GM12878 (cell line): Measurements from ENCODE around the gene PCF11. TPM values are rescaled to one million over a fixed set of nuclear protein-coding genes. Genes with fewer than 3 reads are reported as not detected.

Experiments used
- ATAC-seq: fragments of 200-7000 bp; cut with Tn5 transposase; 3 replicates; pipeline ENCODE4 v1.9.1; 2020; ENCODE audit warnings: mild to moderate bottlenecking, moderate library complexity
- BruUV-seq: library from RNA; stranded (reverse); fragments of 400-500 nt; replicated peaks from 2 replicates; lab custom pipeline; 2021; lab: Mats Ljungman, UMichigan
- CTCF ChIA-PET: fragments of 300-600 bp; sonication (Branson Sonifier 250); formaldehyde crosslinking; extraction: SDS; loops from one replicate; lab custom pipeline; 2021; ENCODE audit warnings: inconsistent platforms; lab: Yijun Ruan, JAX
- POLR2A ChIA-PET: fragments of 350-600 bp; formaldehyde crosslinking; extraction: SDS; loops from one replicate; lab custom pipeline; 2021; ENCODE audit warnings: inconsistent platforms; lab: Charles Lee
- RAD21 ChIA-PET: fragments of 300-600 bp; sonication (Branson Sonifier 250); formaldehyde crosslinking; loops from one replicate; lab custom pipeline; 2023; ENCODE audit warnings: antibody characterized with exemption; ENCODE audit not compliant: unreplicated experiment; lab: Charles Lee
- SMC1A ChIA-PET: fragments of 300-600 bp; sonication (Branson Sonifier 250); formaldehyde crosslinking; loops from one replicate; lab custom pipeline; 2023; ENCODE audit not compliant: unreplicated experiment, uncharacterized antibody; lab: Charles Lee
- DNase-seq: peaks from one replicate; pipeline ENCODE4 v3.0.0-alpha.2; 2011; ENCODE audit warnings: low read depth, low spot score
- FAIRE-seq: peaks from 3 replicates; lab custom pipeline; 2011; peaks lifted over from hg19 to GRCh38; lab: Jason Lieb, UNC
- H2AFZ ChIP-seq: 2 replicates; pipeline ENCODE4 v1.6.0; 2011; ENCODE audit warnings: low read depth, low read length, control low read depth; ENCODE audit not compliant: control insufficient read depth
- H3K27ac ChIP-seq: 2 replicates; pipeline ENCODE4 v1.5.1; 2011; ENCODE audit warnings: control low read depth; ENCODE audit not compliant: control insufficient read depth, insufficient read depth
- H3K27me3 ChIP-seq, 2 experiments: replicated peaks in 1 of 2; 2 replicates each; pipeline versions ENCODE4 v1.6.0 to v1.6.1; 2011; ENCODE audit warnings: low read length in 1 of 2; ENCODE audit not compliant: control insufficient read depth in 2 of 2, insufficient read depth in 2 of 2
- H3K36me3 ChIP-seq, 2 experiments: 2 replicates each; pipeline ENCODE4 v1.5.1; 2011; ENCODE audit warnings: low read length in 1 of 2; ENCODE audit not compliant: control insufficient read depth in 2 of 2, insufficient read depth in 2 of 2
- H3K4me1 ChIP-seq: 2 replicates; pipeline ENCODE4 v1.6.1; 2011; ENCODE audit warnings: mild to moderate bottlenecking, low read length, moderate library complexity, mixed read lengths; ENCODE audit not compliant: control insufficient read depth, insufficient read depth
- H3K4me2 ChIP-seq: 2 replicates; pipeline ENCODE4 v1.6.0; 2011; ENCODE audit warnings: control low read depth; ENCODE audit not compliant: control insufficient read depth, insufficient read depth
- H3K4me3 ChIP-seq: fragments of 200-600 bp; sonication (generic); 2 replicates; pipeline ENCODE4 v1.5.1; 2016
- H3K79me2 ChIP-seq: 2 replicates; pipeline ENCODE4 v1.6.0; 2011; ENCODE audit warnings: low read length; ENCODE audit not compliant: control insufficient read depth, insufficient read depth
- H3K9ac ChIP-seq: 2 replicates; pipeline ENCODE4 v1.8.0; 2011; ENCODE audit warnings: low read length, control low read depth, mixed read lengths; ENCODE audit not compliant: control insufficient read depth, insufficient read depth
- H3K9me3 ChIP-seq: replicated peaks from 3 replicates; pipeline ENCODE4 v1.5.1; 2011; ENCODE audit warnings: mild to moderate bottlenecking, low read length; ENCODE audit not compliant: control insufficient read depth, insufficient read depth
- H4K20me1 ChIP-seq: 2 replicates; pipeline ENCODE4 v1.6.0; 2011; ENCODE audit not compliant: control insufficient read depth, insufficient read depth
- BCLAF1 ChIP-seq: fragments of 450-650 bp; IDR thresholded peaks from 2 replicates; pipeline ENCODE4 v1.6.1; 2017; ENCODE audit warnings: antibody characterized with exemption, mild to moderate bottlenecking, moderate library complexity
- BHLHE40 ChIP-seq, 2 experiments: fragments of 450-650 bp in 1 of 2; IDR thresholded peaks; 2 replicates each; pipeline ENCODE4 v1.6.1; 2011 to 2017; ENCODE audit warnings: low read depth in 2 of 2, borderline replicate concordance in 1 of 2, improper control_type of control experiment in 1 of 2, low read length in 1 of 2, mild to moderate bottlenecking in 1 of 2
- CBX3 ChIP-seq: fragments of 200-600 bp; sonication (generic); IDR thresholded peaks from 2 replicates; pipeline ENCODE4 v1.6.1; 2016; ENCODE audit warnings: low read depth, borderline replicate concordance
- CEBPB ChIP-seq, 2 experiments: fragments of 150-350 bp in 1 of 2; IDR thresholded peaks; 2 replicates each; pipeline ENCODE4 v1.6.1; 2012 to 2014; ENCODE audit warnings: low read depth in 2 of 2, low read length in 2 of 2, borderline replicate concordance in 1 of 2, inconsistent platforms in 1 of 2
- ESRRA ChIP-seq: IDR thresholded peaks from 2 replicates; pipeline ENCODE4 v1.6.1; 2012; ENCODE audit warnings: mild to moderate bottlenecking, low read length, improper control_type of control experiment
- GABPA ChIP-seq: IDR thresholded peaks from 2 replicates; pipeline ENCODE4 v1.6.1; 2014; ENCODE audit warnings: antibody characterized with exemption, low read depth, mild to moderate bottlenecking, inconsistent platforms
- MYB ChIP-seq: fragments of 150-350 bp; IDR thresholded peaks from 2 replicates; pipeline ENCODE4 v1.6.1; 2014; ENCODE audit warnings: mild to moderate bottlenecking, low read depth, low read length, borderline replicate concordance
- NFYB ChIP-seq: IDR thresholded peaks from 2 replicates; pipeline ENCODE4 v1.6.1; 2011; ENCODE audit warnings: low read depth, mild to moderate bottlenecking, low read length, improper control_type of control experiment, moderate library complexity; ENCODE audit not compliant: insufficient read depth
- PAX8 ChIP-seq: fragments of 450-650 bp; IDR thresholded peaks from 2 replicates; pipeline ENCODE4 v1.6.1; 2017; ENCODE audit warnings: mild to moderate bottlenecking, moderate library complexity
- PRDM15 ChIP-seq: fragments of 450-650 bp; formaldehyde crosslinking; IDR thresholded peaks from 2 replicates; pipeline ENCODE4 v1.4.0; 2020; ENCODE audit warnings: mild to moderate bottlenecking, moderate library complexity
- RUNX3 ChIP-seq: IDR thresholded peaks from 2 replicates; pipeline ENCODE4 v1.6.1; 2012; ENCODE audit warnings: low read length, inconsistent platforms
- TBL1XR1 ChIP-seq: IDR thresholded peaks from 2 replicates; pipeline ENCODE4 v1.6.1; 2012; ENCODE audit warnings: low read depth, low read length, improper control_type of control experiment
- USF1 ChIP-seq: IDR thresholded peaks from 2 replicates; pipeline ENCODE4 v1.6.1; 2011; ENCODE audit warnings: borderline replicate concordance, low read depth, mild to moderate bottlenecking, moderate library complexity, mixed read lengths, low read length; ENCODE audit not compliant: insufficient read depth; ENCODE audit errors: extremely low read length
- WGBS: methylation state at CpG from one replicate; pipeline ENCODE4 v1.1.6; 2016; ENCODE audit warnings: low lambda C conversion rate; ENCODE audit not compliant: insufficient replicate concordance, insufficient coverage; ENCODE audit errors: missing lambda C conversion rate; 5-methylcytosine and 5-hydroxymethylcytosine counted together
- in situ Hi-C: fragments of 300-500 bp; cut with MboI; formaldehyde crosslinking; loops from 9 replicates; pipeline ENCODE4 v1.14.3; 2018; ENCODE audit warnings: mixed read lengths
- intact Hi-C: fragments of 100-400 bp; cut with micrococcal nuclease; formaldehyde crosslinking; loops from one replicate; pipeline ENCODE4 v1.14.2; 2022; ENCODE audit not compliant: unreplicated experiment
- polyA plus RNA-seq, 11 experiments: library from polyadenylated mRNA; depleted of rRNA in 4 of 11; unstranded in 6 of 11; stranded (reverse) in 5 of 11; fragments of >200 nt; fragmentation: Nextera tagmentation in 4 of 11; fragmentation: Illumina TruSeq in 1 of 11; extraction: Ambion mirVana in 4 of 11; extraction: Trizol in 1 of 11; gene quantifications; 1 replicate in 1 of 11; 2 replicates in 10 of 11; pipeline versions ENCODE4 v1.2.1 to v1.2.3, GENCODE V29; 2011 to 2016; ENCODE audit warnings: inconsistent platforms in 2 of 11, missing spikeins in 2 of 11, low read depth in 1 of 11
- total RNA-seq, 4 experiments: library from RNA; depleted of rRNA in 3 of 4; stranded (reverse); fragments of >200 nt in 3 of 4; fragmentation: Illumina TruSeq in 1 of 4; extraction: Trizol in 1 of 4; gene quantifications; 2 replicates each; pipeline versions ENCODE4 v1.2.1 to v1.2.3, GENCODE V29; 2013 to 2021

Gene PCF11
- total and polyA plus RNA-seq, 10 of the 15 experiments (the other 5 are each of a cell fraction or from before 2014, with no cell fraction given): 9.2 to 90.4 (median 48.0) TPM

GRCh38 chr11:83194281-83195142 is 37.6 kb downstream of the PCF11 start (continued):
- no peak for TF ChIP-seq USF1
- TF ChIP-seq, all 136 proteins: peak for 15

- ATAC-seq: no peak
- BruUV-seq: no TSS peak
- no peaks in the 10 kb centered on the region for H3K9me3 ChIP-seq
- no peak for DNase-seq
- WGBS: 14% methylated on average over 4 of the region's 4 CpGs
- peak overlapping the region; percentile 96 for H2AFZ ChIP-seq
- H3K4me3 ChIP-seq: peak overlapping the region; percentile 92
- ChIA-PET RAD21 (interaction anchor here (0.6 to 1.6 kb wide), 4 partner anchors 36 to 54 kb away, joined by 3 read pairs; no protein-coding TSS in a partner anchor), POLR2A (interaction anchor here (0.7 to 1.2 kb wide), 3 partner anchors 87 to 287 kb away, joined by 3 to 5 read pairs (median 3); partner anchors contain the start of gene RAB30), SMC1A (no interaction called here), CTCF (interaction anchor here (1.0 to 1.2 kb wide), 2 partner anchors 11 to 292 kb away, joined by 3 read pairs; no protein-coding TSS in a partner anchor)
- no peaks in the 10 kb centered on the region for H3K27me3 ChIP-seq
- peak overlapping the region; percentile 95 for H3K4me2 ChIP-seq
- H3K79me2 ChIP-seq: peaks cover 19% of the 10 kb centered on the region
- H3K36me3 ChIP-seq: peaks cover 0 to 3% of the 10 kb centered on the region in 2 experiments; a peak in 1 of 4 replicates
- no peaks in the 10 kb centered on the region for H3K4me1 ChIP-seq
- intact Hi-C loops (no loop called here), in situ Hi-C loops (no loop called here)
- H3K27ac ChIP-seq: no peak overlapping the region
- H4K20me1 ChIP-seq: no peaks in the 10 kb centered on the region
- peak overlapping the region; percentile 65; the same call in 1 of the 2 replicates for H3K9ac ChIP-seq
- FAIRE-seq: no peak
- TF ChIP-seq CBX3: no peak
- no peak for TF ChIP-seq GABPA
- no peak for TF ChIP-seq PRDM15 (CRISPR knock-in tag)
- no peak for TF ChIP-seq BHLHE40 (IDR thresholded peaks at IDR 0.05; ENCODE audit: borderline replicate concordance in 1 of 2, low read depth in 2 of 2, low read length in 1 of 2)
- TF ChIP-seq MYB: no peak
- no peak for TF ChIP-seq CEBPB (IDR thresholded peaks at IDR 0.05; ENCODE audit: borderline replicate concordance in 1 of 2, low read depth in 2 of 2, low read length in 2 of 2)
- no peak for TF ChIP-seq PAX8
- TF ChIP-seq TBL1XR1: no peak
- TF ChIP-seq RUNX3: no peak
- no peak for TF ChIP-seq ESRRA
- TF ChIP-seq NFYB: no peak
- no peak for TF ChIP-seq BCLAF1
Observed at GRCh38 chr11:83195143-83195466, 38.2 kb downstream of the PCF11 start.
